GM19023 (cell line): ENCODE measurements around the gene DENND6B.
"Not testable (repeated sequence)": the region's sequence is repeated elsewhere in the genome, so short reads cannot be mapped to it uniquely, and the experiment has no call there.

Experiments used
- ATAC-seq: cut with Tn5 transposase; IDR thresholded peaks from one replicate; pipeline ENCODE4 v1.9.1; 2021; ENCODE audit warnings: mild to moderate bottlenecking, moderate library complexity; ENCODE audit not compliant: unreplicated experiment

DENND6B gene

GRCh38 chr22:50339945-50340879, 13.4 kb upstream of the DENND6B start:
- ATAC-seq: no peak

DNA sequence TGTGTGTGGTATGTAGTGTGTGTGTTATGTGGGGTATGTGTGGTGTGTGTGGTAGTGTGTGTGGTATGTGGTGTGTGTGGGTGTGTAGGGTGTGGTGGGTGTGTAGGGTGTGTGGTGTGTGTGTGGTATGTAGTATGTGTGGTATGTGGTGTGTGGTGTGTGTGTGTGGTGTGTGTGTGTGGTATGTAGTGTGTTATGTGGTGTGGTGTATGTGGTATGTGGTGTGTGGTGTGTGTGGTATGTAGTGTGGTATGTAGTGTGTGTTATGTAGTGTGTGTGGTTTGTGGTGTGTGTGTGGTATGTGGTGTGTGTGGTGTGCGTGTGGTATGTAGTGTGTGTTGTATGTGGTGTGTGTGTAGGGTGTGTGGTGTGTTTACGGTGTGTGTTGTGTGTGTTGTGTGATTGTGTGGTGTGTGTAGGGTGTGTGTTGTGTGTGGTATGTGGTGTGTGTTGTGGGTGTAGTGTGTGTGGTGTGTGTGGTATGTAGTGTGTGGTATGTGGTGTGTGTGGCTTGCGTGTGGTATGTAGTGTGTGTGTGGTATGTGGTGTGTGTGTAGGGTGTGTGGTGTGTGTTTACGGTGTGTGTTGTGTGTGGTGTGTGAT, 12.1 kb upstream of the DENND6B start:
- no peak for ATAC-seq

- ATAC-seq: no peak
These were observed 11.3 kb upstream of the DENND6B start for GRCh38 chr22:50338042-50338573.

DNA sequence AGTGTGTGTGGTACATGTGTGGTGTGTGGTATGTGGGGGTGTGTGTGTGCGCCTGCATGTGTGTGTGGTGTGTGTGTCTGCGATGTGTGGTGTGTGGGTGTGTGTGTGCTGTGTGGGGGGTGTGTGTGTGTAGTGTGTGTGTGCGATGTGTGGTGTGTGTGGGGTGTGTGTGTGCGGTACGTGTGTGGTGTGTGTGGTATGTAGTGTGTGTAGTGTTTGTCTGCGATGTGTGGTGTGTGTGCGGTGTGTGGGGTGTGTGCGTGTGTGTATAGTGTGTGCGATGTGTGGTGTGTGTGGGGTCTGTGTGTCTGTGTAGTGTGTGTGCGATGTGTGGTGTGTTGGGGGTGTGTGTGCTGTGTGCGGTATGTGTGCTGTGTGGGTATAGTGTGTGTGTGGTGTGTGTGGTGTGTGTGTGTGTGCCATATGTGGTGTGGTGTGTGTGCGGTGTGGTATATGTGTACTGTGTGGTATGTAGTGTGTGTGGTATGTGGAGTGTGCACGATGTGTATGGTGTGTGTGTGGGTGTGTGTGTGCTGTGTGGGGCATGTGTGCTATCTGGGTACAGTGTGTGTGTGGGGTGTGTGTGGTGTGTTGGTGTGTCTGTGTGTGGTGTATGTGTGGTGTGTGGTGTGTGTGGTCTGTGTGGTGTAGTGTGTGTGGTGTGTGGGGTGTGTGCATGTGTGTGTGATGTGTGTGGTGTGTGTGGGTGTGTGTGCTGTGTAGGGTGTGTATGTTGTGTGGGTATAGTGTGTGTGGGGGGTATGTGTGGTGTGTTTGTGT, 10.6 kb upstream of the DENND6B start:
- ATAC-seq: no peak

- ATAC-seq: not testable (repeated sequence)
These were observed 7.6 kb upstream of the DENND6B start for GRCh38 chr22:50334433-50334832.

DNA sequence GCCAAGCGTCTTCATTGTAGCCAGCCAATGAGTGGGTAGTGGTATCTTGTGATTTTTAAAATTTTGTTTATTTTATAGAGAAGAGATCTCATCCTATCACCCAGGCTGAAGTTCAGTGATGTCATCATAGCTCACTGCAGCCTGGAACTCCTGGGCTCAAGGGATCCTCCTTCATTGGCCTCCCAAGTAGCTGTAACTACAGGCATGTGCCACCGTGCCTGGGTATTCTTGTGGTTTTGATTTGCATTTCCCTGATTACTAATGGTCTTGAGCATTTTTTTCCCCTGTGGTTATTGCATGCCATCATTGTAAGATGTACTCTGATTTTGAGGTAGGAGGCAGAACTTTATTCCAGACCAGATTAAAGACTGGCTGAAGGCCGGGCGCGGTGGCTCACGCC, 2.4 kb upstream of the DENND6B start:
- no peak for ATAC-seq

DNA sequence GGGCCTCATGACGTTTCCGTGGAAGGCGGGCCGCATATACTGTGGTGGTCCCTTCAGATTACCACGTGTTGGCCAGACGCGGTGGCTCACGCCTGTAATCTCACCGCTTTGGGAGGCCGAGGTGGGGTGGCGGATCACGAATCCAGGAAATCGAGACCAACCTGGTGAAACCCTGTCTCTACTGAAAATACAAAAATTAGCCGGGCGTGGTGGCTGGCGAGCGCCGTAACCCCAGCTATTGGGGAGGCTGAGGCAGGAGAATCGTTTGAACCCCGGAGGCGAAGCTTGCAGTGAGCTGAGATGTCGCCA, 853 bp upstream of the DENND6B start:
- ATAC-seq: no peak

GRCh38 chr22:50326225-50326955, 422 bp downstream of the DENND6B start:
- no peak for ATAC-seq

GRCh38 chr22:50325444-50326224, 1.2 kb downstream of the DENND6B start:
- no peak for ATAC-seq

DNA sequence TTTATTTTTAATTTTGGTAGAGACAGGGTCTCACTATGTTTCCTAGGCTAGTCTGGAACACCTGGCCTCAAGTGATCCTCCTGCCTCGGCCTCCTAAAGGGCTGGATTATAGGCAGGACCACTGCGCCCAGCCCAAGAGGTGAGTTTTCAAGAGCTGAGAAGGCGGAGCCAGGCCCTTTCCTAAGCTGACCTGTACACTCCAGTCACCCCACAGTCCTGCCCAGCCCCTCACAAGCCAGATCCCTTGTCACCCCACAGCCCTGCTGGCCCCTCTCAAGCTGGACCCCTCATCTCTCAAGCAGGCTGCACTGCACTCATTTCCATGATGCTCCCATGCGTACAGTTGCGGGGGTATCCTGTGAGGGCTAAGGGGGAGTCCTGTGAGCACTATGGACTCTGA, 2.9 kb downstream of the DENND6B start:
- no peak for ATAC-seq

- ATAC-seq: not testable (repeated sequence)
These were observed 4.3 kb downstream of the DENND6B start for GRCh38 chr22:50322382-50323104.

DNA sequence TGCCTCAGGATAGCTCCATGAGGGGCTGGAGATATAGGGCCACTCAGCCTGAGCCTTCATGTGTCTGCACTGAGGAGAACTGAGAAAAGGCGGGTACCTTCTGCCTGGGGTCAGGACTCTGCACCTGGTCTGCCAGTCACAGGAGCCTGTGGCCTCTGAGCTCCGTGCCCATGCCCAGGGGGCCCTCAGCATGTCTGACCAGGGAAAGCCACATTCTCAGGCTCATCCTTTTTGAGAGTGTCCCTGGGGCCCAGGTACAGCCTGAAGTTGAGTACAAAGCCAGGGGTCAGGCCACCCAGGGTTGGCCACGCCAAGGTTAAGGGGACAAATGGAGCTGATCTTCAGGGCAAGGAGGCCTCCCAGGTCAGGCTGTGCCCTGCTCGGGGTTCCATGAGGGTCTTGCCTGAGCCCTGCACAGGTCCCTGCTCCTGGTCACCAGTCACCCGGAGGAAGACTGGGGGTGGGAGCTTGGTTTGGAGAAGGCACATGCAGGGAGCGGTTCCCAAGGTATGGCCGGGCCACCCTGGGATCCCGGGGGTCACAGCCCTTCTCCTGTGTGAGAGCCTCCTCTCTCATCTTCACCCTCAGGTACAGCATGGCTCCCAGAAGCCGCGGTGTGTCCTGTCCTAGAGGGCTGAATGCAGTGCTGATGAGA, 6.0 kb downstream of the DENND6B start:
- ATAC-seq: no peak

GRCh38 chr22:50320116-50320515, 6.7 kb downstream of the DENND6B start:
- no peak for ATAC-seq

DNA sequence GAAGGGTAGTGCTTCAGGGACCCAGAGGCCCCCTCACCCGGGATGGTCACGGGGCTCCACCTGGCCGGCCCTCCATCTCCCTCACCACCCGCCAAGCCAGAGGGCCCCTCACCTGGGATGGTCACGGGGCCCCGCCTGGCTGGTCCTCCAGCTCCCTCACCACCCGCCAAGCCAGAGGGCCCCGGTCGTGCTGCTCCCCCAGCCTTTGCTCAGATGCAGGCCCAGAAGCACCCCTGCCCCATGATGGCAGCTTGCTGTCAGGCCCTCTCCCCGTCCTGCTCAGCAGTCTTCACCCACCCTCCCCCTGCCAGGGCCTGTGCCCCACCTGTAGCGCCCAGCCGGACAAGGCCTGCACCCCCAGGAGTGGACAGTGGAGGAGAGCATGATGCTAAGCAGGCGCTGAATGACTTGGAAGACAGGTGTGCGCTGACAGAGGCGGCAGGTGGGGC, 7.3 kb downstream of the DENND6B start:
- no peak for ATAC-seq

DNA sequence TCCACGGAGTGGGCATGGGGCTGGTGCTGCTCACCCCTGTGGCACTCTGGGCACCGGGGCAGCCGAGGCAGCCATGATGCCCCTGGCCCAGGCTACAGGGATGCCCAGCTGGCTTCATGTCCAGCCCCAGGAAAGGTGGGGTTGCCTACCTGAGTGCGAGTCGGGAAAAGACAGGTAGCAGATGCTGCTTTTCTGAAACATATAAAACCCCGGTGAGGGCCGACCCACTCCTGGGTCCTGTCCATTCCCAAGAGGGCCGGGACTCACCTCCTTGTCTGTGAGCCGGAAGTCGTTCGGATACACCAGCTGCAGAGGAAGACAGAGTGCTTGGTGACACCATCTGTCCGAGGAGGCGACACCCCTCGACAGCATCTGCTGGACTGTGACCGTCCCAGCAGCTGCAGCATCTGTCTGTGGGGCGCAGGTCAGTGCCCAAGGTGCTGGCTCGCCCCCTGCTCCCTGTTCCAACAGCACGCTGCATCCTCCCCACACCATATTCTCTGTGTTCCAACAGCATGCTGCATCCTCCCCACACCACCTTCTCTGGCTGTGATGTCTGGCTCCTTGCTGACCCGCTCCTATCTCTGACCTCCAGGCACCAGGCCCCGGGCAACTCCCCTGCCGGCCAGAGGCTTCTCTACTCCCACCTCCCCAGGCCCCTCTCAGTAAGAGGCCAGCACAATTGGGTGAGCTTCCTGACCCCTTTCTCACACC, 8.0 kb downstream of the DENND6B start:
- no peak for ATAC-seq

DNA sequence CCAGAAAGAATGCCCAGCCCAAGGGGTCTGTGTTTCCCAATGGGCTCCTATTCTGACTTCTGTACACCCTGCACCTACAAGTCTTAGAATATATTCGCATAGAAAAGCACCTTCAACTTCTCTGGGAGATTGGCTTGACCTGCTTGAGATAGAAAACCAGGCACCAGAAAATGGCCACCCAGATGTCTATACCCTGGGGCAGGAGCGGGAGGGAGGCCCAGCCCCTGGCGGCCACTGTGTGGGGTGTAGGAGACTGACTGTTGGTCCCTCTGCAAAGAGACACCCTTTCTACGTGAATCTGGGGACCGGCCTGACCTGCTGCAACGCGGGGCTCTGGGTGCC, 8.5 kb downstream of the DENND6B start:
- ATAC-seq: no peak

DNA sequence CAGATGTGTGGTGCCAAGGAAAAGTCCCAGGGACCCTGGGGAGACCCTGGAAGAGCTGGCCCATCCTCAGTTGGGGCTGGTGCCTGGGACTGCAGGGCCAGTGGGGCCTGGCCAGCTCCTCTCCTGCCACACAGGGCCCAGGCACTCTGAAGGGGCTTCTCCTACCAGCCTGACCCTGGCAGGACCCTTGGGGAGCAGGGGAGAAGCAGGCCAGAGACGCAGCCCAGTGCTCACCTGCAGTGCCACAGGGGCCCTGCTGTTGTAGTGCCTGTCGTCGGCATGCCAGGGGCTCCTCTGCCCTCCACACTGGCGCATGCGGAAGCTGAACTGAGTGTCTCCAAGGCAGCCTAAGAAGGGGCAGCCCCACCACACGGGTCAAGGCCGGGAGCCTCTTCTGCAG, 9.1 kb downstream of the DENND6B start:
- ATAC-seq: no peak

GRCh38 chr22:50317178-50317577, 9.6 kb downstream of the DENND6B start:
- no peak for ATAC-seq
